CD4-positive, alpha-beta T cell treated with Interleukin-15 for 4 hours (primary cell): ENCODE data around the gene SUPT20HL1.
"Not testable (repeated sequence)": the region's sequence is repeated elsewhere in the genome, so short reads cannot be mapped to it uniquely, and the experiment has no call there.

ENCODE experiments used
- DNase-seq: peaks from one replicate; pipeline ENCODE4 v3.0.0-alpha.2; 2020; ENCODE audit warnings: low spot score

Gene SUPT20HL1

DNA sequence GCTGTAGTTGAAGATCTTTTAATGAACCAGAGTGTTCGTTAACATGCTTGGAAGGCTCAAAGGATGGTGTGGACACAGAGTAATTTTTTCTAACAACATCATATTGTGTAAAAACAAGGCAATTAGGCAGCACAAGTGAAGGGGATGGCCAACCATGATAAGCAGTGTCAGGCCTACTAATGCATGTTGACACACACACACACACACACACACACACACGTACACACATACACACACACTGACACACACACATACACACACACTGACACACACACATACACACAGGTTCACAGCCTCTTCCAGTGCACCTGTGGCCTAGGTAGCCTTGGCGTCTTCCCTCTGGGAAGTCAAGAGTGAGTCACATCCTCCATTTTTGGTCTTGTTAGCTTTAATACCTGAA is at the start of gene SUPT20HL1:
TSS of gene SUPT20HL1 (plus strand) at position 368 of the 400 bp plus-strand sequence. CDS start 2,122 bp downstream, outside the sequence.
- DNase-seq = no peak

DNA sequence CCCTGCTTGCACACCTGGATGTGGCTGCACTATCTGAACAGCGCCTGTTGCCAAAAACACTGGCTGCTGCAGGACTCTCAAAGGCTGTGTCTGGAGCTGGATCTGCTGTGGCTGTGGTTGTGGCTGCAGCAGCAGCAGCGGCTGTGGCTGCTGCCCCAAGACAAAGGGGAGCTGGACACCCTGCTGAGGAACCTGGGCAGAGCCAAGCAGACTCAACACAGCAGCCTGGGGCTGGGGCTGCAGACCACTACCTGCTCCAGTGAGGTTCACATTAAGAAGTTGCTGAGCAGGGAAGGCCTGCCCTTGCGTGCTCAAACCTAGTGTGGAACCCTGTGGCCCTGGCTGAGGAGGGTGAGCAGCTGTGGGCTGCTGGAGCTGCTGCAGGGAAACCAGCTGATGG is 49.5 kb upstream of the SUPT20HL1 start:
- not testable (repeated sequence) for DNase-seq

DNA sequence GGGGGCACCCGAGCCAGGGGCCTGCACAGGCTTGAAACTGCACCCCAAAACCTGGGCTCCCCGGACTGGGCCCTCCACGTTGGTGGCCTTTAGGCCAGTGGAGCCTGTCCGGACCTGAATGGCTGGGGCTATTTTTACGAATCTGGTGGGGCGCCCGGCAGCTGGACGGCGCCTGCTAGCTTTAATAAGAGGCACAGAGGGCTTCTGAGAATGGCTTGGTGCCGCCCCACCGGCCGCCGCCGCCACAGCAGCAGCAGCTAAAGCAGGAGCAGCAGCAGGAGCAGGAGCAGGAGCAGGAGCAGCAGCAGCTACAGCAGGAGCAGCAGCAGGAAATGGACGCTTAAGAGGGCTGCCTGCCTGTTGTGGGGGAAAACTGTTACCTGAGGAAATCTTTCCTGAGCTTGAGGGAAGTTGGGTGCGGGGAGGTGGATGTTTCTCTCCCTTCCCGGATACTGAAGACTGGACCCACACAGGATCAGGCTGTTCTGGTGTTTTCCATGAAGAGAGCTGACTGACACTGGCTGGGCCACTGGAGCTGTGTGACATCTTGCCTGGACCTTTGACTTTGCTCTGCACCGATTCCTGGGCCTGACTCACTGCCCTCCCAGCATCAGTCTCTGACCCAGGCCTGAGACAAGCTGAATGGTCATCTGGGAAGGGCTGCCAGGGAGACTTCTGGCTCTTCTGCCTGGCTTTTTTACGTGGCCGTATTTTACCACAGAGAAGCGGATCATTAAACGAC is 48.8 kb upstream of the SUPT20HL1 start:
- not testable (repeated sequence) for DNase-seq

DNA sequence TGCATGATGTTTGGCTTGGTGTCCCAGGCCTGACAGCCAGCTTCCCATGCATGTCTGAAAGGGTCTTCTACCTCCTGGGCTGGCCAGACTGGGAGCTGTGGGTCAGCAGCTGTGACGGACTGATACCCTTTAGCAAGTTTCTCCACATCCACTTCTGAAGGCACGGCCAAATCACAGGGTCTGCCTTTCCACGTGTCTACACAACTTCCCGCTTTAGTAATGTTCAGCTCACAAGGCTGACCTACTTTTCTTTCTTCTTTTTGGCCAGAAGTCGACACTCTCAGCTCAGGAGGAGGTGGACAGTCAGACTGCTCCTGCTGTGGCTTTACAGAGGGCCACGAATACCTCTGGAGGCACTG is 48.2 kb upstream of the SUPT20HL1 start:
- not testable (repeated sequence) for DNase-seq

DNA sequence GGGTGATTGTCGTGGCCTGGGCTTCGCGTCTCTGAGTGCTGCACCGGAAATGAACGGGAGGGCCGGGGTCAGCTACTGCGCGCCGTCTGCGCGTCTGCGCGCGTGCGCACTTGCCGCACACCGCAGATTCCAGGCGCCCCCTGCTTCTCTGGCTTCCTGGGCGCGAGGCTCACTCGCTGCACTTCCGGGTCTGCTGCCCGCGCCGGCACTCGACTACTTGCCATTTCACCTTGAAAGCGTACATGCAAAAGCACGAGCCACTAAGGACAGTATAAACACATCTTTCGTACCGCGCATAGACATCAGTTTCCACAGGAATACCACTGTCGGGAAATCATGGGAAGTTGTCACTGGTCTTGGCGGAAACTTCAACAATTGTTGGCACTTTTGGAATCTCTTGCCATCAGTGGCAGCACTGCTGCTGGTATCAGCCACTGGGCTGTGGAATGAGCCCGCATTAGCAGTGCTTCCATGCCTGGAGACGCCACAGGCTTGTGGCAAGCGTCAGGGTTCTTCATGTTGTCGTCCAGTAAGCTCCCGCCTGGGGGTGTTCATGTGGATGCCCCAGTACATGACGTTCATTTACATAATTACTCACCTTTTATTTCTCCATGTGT is 46.3 kb upstream of the SUPT20HL1 start, which contains the start of gene SUPT20HL2:
TSS of gene SUPT20HL2 (minus strand) at position 51 of the 617 bp plus-strand sequence. CDS start 754 bp downstream, outside the sequence.
- no peak for DNase-seq

DNA sequence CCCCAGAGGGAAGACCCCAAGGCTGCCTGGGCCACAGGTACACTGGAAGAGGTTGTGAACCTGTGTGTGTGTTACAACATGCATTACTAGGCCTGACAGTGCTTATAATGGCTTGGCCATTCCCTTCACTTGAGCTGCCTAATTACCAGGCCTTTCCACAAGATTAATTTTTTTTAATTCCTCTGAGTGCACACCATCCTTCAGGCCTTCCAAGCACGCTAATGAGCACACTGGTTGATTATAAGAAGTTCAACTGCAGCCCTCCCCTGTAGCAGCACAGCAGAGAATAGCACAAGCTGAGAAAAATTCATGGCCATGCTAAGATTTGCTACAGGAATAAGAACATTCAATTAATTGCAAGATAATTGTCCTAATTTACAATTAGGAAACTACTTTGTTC is 44.3 kb upstream of the SUPT20HL1 start:
- no peak for DNase-seq

DNA sequence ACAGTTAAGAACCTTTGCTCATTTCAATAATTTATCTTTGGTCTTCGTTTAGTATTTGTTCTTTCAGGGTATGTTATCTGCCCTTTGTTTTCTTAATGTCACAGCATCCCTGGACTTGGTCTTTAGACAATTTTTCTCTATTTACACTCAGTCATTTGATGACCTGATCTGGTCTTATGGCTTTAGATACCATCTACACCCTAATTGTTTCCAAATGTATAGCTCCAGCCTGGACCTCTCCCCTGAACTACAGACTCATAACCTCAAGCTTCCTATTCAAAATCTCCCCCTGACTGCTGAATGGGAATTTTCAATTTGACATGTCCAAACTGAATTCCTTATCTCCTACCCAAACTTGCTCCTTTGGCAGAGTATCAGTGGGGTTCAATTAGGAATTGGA is 42.9 kb upstream of the SUPT20HL1 start:
- DNase-seq = no peak

DNA sequence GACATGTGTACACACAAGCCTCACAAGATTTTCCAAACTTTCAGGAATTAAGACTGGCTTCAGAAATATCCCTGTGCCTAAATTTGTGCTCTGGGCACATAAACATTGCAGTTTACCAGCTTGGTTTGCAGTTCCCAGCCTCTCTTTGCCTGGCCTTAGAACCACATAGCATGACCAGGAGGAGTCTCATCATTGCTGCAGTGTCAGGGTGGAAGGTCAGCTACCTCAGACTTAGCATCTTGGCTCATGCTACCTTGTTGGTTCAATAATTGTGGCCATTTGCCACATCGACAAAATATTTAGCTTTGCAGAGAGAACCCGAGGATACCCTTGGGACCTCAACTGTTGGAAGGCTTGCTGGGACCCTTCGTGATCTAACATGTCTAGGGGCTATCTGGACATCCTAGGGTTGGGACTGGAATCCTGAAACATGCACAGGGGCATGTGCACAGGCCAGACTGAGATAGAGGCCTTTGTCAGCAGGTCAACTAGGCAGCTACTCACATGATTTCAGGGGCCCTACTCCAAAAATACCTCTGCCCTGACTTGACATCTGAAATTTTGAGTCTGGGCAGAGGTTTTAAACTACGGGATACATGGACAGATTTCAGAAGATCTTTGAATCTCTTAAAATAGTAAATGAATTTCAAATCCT is 38.6 kb upstream of the SUPT20HL1 start:
- DNase-seq = no peak

DNA sequence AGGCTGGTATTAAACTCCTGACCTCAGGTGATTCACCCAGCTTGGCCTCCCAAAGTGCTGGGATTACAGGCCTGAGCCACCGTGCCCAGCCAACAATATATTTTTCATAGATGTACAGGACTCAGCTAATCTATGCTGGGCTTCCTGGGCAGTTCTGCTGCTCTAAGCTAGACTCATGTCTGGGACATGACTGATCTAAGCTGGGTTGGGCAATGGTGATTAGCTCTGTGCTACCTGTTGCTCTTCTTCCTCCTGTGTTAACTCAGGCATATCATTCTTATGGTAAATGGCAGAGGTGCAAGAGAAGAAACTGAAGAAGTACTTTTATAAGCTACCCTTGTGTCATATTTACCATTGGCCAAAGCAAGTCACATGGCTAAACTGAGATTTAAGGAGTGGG is 35.2 kb upstream of the SUPT20HL1 start:
- no peak for DNase-seq

DNA sequence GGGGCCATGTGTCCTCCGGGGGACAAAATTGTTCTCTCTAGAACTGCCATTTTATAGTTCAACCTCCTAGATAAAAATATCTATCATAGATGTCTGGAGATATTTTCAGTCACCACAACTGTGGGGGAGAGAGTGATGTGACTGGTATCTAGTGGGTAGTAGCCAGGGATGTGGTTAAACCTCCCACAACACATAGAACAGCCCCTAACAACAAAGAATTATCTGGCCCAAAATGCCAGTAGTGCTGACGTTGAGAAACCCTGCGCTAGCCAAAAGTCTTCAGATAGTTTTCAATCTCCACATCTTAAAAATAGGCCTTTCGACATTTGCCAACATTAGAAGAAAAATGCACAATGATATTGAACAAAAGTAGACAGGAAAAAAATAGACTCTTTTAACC is 27.6 kb upstream of the SUPT20HL1 start:
- no peak for DNase-seq

DNA sequence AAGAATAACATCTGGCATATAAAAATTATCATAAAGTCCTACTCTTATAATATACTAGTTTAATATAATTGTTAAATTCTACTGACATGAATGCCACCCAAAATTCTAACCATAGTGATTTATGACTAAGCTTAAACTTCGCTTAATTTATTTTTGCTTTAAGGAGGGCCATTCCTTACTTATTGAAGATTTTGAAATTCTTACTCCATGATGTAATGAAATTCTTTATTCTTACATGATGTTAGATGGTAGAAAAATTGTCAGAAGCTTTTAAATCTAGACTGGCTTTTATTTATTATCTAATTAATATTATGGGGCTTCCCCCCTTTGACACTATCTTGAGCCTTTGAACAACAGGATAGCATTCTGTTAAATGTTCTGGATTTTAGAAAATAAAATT is 27.1 kb upstream of the SUPT20HL1 start:
- no peak for DNase-seq

DNA sequence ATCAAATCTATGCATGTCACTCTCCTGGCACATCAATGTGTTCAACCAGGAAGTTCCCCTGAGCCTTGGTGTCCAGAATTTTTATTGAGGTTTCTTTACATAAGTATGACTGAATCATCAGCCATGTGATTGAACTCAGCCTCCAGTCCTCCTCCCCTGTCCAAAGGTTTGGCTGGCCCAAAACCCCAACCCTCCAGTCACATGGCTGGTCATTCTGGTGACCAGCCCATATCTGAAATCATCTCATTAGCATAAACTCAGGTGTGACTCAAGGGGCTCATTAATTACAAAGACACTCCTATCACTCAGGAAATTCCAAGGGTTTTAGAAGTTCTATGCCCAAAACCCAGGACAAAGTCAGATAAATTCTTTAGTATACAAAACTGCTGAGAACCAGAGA is 26.0 kb upstream of the SUPT20HL1 start:
- no peak for DNase-seq

DNA sequence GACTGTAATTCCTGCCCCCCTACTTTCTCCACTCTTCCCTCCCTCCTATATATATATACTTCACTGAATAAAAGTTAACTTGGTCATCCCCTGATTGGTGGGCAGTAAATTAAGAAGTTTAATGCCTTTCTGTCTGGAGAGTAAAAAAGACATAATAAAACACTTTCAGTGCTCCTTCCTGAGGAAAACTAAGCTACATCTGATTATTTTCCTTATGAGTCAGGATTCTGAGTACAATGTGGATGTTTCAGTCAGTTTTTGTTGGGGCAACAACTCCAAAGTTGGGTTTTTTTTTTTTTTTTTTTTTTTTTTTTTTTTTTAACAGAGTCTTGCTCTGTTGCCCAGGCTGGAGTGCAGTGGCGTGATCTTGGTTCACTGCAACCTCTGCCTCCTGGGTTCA is 24.6 kb upstream of the SUPT20HL1 start:
- no peak for DNase-seq

DNA sequence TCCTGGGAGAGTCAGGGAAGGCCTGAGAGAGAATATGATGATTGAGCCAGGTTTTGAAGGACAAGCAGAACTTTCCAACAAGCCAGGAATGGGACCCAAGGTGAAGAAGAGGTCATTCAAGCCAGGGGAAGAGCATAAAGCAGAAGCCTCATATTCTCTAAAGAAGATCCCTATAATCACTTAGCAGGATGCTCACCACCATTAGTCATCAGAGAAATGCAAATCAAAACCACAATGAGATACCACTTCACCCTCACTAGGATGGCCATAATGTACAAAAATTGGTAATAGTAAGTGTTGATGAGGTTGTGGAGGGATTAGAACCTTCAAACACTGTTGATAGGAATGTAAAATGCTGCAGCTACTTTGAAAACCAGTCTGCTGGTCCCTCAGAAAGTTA is 20.5 kb upstream of the SUPT20HL1 start:
- DNase-seq = no peak

DNA sequence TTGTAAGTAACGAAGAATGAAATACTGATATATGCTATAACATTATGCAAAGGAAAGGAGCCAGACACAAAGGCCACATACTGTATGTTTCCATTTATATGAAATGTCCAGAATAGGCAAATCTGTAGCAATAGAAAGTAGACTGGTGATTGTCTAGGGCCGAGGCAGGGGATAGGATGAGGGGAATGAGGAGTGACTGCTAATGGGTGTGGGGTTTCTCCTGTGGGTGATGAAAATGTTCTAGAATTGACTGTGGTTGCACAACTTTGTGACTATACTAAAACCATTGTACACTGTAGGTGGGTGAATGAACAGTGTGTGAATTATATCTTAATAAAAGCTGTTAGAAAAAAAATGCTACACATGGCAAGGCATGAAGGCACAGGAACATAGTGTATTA is 19.9 kb upstream of the SUPT20HL1 start:
- DNase-seq = no peak

DNA sequence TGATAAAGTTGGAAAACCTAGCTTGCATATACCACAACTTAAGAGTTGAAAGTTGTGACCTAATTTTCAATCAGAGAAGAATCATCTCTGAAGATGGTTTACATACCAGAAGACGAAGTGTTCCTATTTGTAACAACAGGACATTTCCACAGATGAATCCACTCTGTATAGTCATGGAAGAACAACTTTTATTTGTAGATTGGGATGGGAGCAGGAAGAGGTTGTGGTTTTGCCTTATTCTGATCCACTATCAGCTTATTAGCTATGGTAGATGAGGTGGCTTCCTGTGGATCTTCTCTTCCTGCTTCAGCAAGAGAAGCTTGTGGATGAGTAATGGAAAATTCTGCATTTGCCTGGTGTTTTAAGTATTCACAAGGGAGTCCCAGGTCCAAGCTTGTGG is 18.6 kb upstream of the SUPT20HL1 start:
- no peak for DNase-seq

DNA sequence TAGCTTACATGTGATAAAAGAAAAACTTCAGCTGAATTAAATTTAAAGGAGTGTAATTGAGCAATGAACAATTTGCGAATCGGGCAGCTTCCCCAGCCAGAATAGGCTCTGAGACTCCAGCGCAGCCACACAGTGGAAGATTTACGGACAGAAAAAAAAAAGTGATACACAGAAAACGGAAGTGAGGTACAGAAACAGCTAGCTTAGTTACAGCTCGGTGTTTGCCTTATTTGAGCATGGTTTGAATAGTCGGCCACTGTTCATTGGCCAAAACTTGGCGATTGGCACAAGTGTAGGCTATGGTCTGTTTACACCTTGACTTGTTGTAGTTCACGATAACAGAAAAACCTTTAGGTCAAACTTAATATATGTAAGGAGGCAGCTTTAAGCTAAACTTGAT is 16.7 kb upstream of the SUPT20HL1 start:
- DNase-seq = no peak

DNA sequence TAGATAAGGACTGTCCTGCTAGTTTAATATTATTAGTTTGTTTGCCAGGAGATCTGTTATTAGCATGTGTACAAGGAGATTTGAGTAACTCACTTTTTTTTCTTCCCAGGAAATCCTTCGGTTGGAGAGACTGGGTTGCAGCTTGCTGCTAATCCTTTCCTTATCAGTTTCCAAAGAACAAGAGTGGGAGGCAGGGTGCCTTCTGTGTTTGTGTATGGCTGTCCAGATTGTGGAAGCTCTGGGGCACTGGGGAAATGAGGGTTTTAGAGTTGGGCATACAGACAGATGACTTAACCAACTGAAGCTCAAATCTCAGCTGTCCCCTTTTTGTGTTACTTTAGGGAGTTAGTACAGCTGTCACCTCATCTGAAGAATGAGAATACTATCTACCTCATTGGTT is 12.6 kb upstream of the SUPT20HL1 start:
- DNase-seq = no peak

DNA sequence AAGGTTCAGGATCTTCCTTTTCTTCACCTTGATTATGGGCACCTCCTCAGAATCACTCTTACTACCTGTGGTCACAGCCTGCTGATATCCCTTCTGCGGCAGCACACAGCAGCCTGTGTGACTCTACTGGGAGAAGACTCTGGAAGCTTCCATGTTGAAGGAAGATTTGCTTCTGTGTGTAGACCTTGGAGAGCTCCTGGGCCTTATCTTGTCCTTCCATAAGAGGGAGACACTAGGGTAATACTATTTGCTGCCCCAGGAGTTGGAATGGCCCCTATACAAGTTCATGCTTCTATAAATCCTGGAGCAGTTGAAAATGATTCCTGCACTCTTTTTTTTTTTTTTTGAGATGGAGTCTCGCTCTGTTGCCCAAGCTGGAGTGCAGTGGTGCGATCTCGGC is 10.2 kb upstream of the SUPT20HL1 start:
- DNase-seq = no peak

DNA sequence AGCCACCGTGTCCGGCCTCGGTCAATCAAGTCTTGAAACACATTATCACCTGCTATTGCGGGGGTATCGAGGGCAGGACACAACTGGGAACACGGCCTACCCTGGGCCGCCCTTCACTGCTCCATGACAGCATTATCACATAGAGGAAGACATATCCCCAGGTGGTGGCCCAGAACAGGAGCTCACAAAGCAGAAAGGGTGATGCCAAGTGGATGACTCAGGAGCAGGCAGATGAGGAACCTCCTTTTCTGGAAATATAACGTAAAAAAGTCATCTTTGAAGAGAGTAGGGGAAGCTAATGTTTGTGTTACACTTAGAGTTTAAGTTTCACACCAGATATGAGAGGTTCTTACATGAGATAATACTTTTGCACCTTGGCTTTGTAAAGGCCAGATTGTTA is 5.3 kb upstream of the SUPT20HL1 start:
- DNase-seq = no peak

DNA sequence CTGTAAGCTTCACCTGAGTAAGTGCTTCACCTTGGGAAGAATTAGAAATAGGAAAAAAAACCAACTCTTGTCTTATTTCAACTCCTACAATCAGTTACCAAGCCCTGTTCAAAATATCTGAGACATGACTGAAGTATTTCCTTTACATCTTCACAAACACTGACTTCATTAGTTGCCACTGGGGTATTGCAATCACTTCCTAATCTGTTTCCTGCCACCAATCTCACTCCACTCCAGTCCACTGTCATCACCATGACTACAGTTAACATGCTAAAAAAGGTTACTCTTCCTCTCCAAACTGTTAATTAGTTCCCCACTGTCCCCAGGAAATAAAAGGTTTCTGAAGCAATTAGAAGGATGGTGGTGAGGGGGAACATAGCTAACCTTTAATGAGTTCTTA is 3.3 kb upstream of the SUPT20HL1 start:
- no peak for DNase-seq

DNA sequence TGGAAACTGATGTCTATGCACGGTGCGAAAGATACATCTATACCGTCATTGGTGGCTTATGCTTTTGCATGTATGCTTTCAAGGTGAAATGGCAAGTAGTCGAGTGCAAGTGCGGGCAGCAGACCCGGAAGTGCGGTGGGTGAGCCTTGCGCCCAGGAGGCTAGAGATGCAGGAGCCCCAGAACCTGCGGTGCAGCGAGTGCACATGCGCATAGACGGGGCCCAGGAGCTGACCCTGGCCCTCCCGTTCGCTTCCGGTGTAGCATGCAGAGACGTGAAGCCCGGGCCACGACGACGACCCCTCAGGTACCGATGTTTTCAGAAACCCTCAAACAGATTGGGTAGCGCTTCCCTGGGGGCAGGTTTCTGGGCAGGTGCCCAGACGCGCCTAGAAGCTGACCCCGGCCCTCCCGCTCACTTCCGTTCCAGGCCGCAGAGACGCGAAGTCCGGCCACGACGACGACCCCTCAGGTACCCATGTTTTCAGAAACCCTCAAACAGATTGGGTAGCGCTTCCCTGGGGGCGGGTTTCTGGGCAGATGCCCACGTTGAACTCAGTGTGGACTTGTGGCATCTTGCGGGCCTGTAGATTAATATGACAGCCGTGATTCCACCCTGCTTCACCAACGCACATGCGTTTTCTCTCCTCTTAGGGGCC is 1.8 kb downstream of the SUPT20HL1 start:
- DNase-seq = not testable (repeated sequence)
